NCI-H2227 (cell line): ENCODE results near the gene BCR.

Experiments
- DNase-seq: peaks from one replicate; lab custom pipeline; 2025; ENCODE audit not compliant: unreplicated experiment; lab: John Stamatoyannopoulos, UW

Gene BCR

DNA sequence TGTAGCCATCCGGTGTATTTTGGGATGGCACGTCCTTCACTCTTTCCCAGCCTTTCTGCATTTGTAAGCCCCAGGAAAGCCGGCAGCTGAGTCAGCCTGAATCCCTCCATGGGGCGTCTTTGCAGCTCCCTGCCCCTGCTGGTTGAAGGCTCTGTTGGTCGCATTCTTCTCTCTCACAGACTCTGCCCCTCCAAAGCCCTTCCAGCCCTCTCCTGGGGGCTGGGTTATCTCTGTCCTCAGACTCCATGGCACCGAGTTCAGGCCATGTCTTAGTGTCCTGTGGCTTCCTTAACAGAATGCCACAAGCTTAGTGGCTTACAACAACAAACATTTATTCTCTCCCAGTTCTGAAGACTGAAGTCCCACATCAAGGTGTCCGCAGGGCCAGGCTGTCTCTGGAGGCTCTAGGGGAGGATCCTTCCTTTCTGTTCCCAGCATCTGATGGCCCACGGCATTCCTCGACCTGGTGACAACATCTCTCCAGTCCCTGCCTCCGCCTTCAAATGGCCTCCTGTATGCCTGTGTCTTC, 62.2 kb downstream of the BCR start:
- no peak for DNase-seq

DNA sequence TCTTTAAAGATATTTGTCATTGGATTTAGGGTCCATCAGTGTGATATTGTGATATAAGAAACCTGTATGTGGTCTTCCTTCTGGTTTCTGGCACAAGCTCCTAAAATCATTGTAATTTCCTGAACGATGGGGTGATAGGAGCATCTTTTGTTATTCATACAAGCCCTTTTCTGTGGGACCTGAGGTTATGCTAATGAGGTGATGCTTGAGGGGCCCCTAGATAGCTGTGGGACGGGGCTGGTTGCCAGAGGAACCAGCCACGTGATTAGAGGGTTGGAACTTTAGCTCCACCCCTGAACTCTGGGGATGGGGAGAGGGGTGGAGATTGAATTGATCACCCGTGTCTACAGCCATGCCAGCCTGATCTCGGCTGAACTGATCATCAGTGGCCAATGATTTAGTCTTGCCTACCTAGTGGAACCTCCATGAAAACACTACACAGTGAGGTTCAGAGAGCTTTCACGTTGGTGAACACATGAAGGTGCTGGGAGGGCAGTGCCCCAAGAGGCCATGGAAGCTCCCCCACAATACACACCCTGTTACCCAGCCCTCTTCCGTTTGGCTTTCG, 62.8 kb downstream of the BCR start:
- DNase-seq: no peak

DNA sequence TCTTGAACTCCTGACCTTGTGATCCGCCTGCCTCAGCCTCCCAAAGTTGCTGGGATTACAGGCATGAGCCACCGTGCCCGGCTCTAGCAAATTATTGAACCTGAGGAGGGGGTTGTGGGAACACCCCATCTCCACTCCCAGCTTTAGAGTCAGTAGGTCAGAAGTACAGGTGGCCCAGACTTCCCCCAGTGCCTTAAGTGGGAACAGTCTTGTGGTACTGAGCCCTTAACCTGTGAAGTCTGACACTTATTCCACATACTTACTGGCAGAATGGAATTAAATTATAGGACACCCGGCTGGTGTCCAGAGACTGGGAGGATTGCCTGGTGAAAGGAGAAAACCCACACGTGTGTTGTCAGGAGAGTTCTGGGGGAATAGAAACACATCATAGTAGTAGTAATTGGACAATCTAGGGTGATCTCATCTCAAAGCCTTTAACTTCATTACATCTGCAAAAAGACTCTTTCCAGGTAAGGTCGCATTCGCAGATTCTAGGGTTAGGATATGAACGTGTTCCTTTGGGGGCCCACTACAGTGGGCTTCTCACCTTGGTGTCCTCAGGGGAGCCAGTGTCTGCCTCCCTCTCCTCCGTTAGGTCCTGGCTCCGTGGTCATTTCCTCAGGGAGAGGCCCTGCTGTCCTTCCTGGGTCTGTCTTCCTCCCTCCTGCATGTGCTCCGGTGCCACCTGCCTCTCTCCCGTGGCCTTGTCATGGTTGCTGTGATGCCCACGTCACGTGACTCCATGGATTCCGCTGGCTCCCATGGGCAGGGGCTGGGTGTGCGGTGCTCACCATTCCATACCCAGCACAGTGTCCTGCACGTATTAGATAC, 63.8 kb downstream of the BCR start:
- DNase-seq: no peak

DNA sequence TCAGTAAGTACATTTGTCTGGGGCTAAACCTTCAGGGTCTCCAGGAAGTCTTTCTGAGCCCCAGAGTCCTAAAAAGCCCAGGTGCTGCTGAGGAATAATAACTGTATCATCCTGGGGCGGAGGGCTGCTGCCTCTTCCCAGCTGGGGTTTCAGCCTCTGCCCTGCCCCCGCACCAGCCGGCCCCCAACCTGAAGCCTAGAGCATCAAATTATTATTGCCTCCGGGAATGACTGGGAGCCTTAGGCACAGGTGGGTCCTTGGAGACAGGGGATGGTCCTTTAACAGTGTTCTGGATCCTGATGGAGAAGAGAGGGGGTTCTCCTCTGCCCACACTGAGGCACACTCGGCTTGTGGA, 64.4 kb downstream of the BCR start:
- DNase-seq: no peak

DNA sequence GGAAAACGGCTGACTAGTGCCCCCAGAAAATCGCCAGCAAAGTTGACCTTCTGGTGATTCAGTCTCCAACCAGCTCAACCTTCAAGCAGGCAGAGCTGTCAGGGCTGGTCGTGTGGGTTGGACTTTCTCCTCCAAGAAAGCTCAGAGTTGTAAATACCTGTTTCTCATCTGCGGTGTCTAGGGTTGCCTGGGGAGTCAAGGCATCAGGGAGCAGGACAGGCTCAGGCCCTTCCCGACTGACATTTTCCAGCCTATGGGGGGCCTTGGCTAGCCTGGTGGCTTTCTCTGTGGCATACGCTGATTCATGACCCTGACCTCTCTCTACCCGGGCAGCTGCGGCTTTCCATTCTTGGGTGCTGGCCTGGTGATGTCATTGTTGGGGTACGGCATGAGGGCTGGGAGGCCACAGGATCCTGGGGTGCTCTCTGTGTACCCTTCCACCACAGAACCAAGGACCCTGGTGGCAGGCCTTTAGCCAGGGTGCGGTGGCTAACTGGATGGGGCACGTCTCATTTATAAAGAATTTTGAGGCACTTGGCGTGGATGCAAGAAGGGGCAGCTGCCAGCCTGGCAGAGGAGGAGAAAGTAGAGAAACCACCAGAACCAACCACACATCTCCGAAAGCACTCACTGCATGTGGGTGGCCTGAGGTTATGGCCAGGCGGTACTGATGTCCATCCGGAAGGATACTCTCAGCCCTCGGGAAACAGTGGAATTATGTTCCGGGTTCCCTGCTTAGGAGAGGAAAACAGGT, 64.9 kb downstream of the BCR start:
- DNase-seq: no peak

DNA sequence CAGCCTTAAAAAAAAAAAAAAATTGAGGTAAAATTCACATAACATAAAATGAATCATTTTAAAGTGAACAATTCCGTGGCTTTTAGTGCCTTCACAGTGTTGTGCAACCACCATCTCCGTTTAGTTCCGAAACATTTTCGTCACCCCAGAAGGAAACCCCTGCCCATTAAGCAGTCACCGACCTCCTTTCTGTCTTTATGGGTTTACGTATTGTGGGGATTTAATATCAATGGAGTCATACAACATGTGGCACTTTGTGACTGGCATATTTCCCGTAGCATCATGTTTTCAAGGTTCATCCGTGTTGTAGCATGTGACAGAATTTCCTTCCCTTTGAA, 65.5 kb downstream of the BCR start:
- DNase-seq: no peak

DNA sequence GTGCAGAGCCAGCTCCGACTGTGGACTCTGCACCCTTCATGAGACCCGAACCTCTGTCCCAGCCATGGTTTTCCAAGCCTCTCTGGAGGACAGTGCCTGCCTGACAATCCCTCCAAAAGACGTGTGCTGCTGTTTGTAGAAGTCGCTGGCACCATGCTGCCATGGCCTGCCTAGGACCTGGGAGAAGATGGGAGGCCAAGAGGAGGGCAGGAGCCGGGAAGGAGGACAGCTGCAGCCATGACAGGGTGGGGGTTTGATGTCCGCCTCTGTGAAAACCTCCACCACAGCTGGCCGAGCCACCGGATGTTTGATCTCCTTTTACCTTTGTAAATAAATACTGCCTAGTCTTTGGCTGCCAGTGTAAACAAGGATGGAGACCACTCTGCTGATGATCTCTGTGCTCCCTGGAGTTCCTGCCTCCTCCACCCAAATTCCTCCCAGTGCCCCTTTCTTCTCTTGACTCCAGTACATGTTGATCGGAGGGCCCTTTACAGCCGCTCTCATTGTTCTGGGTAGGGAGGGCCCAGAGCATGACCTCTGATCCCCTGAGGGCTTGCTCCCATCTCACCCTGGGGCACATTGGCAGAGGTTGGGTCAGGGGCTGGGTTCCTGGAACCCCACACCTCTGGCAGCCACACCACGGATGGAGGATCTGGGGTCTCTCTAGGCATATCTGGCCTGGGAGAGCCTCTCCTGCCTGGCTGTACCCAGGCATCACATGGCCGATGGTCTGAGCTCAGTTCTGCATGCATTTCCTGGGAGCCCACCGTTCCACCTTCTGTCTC, 66.9 kb downstream of the BCR start:
- DNase-seq: no peak

DNA sequence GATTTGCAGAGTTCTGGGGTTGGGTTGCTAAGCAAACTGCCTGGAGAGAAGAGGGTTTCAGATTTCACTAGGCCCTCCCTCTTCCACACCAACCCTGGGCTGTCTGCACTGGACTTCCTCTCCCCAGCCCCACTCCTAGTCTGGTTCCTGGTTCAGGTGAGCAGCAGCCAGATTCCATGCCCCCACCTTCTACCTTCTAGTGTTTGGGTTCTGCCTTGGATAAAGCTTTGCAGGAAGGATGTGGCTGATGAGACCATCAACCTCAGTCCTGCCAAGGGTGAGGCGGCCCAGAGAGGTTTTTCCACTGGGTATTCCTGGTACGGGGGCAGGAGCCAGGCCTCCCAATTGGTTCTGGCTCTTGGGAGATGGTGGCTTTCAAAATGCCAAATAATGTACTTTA, 68.3 kb downstream of the BCR start:
- no peak for DNase-seq

DNA sequence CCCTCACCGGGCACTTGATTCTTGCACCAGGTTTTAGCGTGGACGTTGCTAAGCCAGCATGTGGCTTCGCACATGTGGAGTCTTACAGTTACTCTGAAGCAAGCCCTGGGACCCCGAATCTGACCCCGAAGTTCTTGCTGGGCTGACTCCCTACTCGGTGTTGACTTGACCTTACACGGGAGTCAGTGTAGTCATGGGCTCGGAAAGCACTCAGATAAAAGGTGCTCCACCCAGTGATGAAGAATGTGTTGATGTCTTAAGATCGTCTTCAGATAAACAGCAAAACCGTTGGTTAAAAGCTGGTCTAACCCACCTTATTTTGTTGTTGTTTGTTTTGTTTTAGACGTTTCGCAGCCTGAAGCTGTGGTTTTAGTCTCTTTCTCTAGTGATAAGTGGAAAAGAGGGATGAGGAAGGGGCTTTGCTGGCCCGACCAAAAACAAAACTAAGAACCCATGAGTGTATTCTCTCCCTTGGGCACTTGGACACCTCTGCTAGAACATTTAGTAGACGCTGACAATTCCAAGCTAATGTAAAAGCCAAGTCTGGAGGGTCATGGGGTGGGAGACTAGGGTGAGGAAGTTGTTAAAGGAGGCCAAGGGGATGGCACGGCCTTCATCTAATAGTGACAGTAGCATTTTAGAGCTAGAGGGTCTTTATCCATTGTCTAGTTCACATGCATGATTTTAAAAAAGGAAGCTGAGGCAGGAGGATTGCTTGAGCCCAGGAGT, 69.9 kb downstream of the BCR start:
- DNase-seq: no peak

DNA sequence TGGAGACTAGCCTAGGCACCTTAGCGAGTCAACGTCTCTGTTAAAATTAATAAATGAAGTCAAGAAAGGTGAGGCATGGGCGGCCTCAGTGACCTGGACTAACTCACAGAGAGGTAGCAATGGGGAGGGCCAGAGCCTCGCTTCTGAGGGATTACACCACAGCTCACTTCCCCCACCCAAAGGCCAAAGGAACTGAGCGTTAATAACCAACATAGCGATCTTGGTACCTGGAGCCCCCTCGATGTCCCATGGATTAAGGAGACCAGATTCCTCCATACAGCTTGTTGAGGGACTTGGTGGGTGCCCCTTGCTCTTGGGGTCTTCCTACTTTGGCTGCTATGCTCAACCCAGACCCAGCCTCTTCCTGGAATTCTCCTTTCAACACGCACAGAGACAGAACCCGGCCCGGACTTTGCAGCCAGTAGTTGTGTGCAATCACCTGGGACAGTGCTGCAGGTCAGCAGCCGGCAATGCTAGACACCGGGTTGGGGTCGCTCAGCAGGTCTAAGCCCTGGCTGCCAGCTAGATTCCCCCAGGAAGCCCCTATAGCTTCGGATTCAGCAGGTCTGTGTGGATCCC, 70.6 kb downstream of the BCR start:
- DNase-seq: no peak

DNA sequence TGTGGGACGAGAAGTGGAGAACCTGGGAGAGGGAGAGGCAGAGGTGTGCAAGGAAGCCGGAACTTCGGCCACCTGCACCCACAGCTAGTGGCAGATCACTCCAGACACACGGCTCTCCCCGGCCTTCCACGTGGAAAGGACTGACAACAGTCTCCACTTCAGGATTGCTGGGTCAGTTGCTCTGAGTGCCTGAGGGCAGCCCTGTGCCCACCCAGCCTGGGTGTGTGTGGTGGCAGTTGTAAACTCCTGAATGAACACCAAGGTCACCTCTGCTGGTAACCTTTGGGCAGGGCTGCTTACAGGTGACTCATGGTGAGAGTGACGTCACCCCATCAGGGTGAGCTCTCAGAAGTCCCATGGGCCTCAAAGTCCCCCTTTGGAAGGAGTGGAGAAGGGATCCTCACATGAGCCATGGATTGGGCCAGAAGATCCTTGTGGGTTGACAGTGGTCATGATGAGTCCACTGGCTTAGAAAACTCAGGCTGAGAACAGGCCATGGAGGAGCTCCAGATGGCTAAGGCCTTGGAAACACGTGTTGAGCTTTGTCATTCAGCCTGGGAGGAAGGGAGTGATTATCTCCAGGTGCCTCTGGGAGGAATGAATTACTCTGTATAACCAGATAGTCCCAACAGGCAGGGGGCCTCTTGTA, 71.3 kb downstream of the BCR start:
- DNase-seq: no peak

DNA sequence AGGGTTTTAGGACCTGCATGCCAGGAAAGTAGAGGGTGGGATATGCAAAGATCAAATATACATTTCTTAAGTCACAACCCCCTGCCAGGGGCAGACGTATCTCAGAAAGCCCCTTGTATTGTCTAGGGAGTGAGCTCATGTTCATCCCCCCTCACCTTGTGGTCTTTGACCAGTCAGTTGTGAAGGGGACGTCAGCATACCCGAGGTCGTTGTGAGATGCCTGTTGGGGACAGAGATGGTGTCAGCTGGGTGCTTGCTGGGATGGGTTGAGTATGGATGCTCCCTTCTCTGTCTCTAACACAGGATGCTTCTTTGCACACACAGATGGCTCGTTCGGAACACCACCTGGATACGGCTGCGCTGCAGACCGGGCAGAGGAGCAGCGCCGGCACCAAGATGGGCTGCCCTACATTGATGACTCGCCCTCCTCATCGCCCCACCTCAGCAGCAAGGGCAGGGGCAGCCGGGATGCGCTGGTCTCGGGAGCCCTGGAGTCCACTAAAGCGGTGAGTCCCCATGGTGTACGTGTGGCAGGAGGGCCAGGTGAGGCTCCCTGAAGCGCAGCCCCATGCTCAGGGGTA, 73.3 kb downstream of the BCR start:
- DNase-seq: no peak

DNA sequence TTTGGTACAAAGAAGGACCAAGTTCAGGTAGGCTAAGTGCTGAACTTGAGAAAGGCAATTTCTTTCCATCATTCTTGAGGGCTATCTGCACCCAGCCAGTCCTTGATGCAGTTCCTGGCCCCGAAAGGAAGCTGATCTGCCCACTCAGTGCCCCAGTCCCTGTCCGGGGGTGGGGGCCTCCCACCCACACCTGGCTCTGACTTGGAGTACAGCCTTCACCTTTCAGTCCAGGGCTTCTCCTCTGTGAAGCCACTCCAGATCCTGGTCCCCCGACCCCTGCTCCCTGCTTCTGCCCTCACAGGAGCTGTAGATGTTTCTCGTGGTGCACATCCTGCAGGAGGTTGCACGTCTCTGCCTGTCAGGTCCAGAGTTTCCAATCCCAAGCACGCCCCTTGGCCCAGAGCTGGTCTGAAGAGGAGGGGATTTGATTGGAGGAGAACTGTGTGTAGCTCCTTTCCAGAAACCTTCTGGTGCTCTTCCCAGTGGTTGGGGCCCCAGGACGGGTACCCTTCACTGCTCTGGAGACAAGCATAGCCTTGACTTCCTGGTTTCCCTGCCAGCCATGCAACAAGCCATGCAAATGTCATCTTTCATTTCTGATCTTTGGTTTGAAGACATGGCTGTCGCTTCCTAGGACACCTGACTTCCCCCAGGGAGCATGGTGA, 75.3 kb downstream of the BCR start:
- no peak for DNase-seq

DNA sequence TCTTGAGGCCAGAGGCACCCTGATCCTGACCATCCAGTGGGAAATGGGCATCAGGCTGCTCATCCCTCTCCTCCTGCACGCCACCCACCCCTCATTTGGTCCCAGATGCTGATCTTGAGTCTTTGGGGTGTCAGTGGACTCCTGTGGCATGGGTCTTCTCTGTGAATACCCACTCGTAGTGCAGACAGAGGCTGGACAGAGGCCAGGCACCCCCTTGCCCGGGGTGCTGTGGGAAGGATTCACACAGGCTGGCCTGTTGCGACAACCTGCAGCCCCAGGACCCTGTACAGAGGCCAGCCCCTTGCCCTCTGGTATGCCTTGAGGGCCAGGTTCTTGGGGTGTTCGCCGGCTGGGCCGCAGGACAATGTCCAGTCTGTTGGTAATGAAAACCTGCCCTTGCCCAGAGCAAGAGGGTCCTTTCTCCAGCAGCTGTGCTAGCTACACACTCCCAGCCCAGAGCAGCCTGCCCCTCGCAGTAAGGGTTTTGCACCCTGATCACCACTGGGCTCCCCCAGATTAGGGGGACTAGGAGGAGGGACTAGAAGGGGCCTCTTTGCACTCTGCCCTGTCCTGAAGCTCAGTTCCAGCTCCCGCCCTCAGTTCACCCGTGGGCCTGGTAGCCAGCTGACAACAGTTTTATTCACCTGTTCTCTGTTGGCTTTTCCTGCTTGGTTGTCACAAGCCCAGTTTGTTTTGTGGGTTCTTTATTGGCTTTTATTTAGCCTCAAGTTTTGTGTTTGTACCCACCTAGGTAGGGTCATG, 76.0 kb downstream of the BCR start:
- no peak for DNase-seq

DNA sequence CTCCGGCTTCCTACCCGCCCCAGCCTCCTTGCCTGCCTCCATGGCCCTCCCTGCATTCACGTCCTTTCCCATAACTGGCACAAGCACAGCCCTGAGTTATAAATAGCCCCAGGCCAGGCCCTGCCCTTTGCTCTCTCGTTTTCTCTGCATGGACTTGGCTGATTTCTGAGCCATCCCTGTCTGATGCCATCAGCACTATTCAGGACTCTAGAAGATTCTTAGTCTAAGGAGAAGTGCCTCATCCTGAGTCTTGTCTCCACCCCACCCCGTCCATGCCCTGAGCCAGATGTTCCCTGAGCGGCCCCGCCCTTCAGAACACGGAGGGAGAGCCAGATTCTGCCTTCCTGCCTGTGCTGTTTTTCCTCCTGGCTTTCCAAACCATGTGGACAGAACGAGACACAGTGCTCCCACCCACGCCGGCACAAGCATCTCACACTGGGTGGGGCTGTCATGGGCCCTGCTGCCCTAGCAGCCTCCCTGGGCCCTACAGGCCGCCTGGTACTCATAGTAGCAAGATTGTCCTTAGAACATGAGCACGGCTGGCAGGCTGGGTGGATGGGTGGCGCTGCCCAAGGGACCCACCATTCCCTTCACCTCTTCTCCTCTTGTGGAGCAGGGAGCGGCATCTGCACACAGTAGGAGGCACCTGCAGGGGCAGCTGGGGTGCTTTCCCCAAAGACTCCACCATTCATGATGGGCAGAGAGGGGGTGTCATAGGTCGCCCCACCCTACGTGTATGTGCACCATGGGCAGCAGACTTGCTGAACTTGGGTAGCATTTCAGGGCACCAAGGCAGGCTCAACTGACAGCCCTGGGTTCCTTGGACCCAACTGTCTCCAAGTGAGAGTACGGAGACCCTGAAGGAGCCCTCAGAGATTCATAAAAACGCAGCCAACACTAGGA, 76.9 kb downstream of the BCR start:
- no peak for DNase-seq

DNA sequence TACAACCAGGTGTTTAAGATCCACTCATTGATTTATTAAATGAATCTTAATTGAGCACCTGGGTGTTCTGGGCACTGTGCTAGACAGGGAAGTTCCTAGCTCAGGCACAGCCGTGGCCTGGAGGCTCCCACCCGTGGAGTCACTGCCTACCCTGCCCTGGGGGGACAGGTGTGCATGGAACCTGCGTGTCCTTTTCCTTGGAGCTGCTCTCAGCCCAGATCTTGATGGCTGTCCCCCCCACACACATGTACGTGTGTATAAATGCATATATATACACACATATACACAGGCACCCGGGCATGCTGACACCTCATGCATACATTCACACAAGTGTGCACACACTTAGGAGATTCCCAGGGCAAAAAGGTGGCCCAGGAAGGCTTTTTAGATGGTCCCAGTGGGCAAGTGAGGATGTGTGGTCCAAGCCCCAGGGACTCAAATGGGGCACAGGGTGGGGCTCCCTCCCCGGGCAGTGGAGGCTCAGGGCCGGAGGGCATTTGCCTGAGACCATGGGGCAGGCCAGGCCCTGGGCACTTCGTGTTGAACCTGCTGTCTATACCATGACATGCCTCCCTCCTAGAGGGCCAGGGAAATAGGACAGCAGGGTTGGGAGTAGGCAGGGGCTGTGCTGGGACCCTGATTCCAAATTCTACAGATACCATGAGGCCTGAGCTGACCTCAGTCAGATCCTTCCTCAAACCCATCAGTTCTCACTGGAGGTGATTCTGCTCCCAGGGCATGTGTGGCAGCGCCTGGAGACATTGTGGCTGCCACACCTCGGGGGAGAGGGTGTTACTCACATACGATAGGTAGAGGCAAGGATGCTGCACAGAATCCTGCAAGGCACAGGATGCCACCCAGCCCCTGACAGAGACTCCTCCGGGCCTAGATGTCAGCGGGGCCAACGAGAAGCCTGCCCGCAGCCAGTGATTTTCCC, 77.8 kb downstream of the BCR start:
- DNase-seq: no peak
